Suppressor macrophage treated with lipopolysaccharide for 1 hour (primary cell): ENCODE data around the gene CNKSR2.
"Not testable (repeated sequence)": the region's sequence is repeated elsewhere in the genome, so short reads cannot be mapped to it uniquely, and the experiment has no call there.

ENCODE experiments used
- DNase-seq, 3 donors: peaks; one replicate each; pipeline ENCODE4 v3.0.0-alpha.2; 2020 to 2022

The CNKSR2 gene

DNA sequence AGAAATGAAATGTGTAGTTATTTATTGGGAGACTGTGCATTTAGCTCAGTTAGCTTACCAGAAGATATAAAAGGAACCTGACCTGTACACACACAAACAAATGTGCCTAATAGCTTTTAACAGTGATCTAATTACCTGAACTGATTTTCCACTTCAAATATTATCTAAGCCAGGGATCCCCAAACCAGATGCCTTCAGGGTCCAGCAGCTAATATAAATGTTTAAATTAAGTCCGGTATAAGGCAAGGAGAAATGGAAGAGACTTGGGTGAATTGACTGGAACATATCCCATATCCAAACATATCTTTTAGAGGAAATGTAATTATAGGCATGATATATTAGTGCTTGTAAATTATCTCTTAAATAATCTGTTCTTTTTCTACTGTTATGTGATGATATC is 66.7 kb downstream of the CNKSR2 start:
- DNase-seq, result no peak

GRCh38 chrX:21457718-21458117 is 83.5 kb downstream of the CNKSR2 start:
- DNase-seq, result no peak

DNA sequence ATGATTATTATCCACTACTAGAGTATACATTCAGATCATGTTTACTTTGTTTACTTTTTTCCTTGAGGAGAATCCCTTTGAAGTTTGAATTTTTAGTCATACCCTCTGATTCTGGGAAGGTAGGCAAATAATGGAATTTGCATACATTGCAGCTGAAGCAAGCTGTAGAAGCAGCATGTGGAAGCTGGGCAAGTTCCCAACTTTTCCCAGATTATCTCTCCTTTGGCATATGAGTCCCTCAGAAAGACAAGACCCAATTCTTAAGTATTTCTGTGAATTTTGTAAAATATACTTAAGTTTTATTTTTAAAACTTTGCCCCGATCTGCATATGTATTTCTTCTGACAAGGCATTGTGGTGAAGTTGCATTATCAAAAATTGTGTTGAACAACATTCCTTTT is 94.9 kb downstream of the CNKSR2 start:
- no peak for DNase-seq

- no peak for DNase-seq
Observed at GRCh38 chrX:21476909-21477308, 102.7 kb downstream of the CNKSR2 start.

DNA sequence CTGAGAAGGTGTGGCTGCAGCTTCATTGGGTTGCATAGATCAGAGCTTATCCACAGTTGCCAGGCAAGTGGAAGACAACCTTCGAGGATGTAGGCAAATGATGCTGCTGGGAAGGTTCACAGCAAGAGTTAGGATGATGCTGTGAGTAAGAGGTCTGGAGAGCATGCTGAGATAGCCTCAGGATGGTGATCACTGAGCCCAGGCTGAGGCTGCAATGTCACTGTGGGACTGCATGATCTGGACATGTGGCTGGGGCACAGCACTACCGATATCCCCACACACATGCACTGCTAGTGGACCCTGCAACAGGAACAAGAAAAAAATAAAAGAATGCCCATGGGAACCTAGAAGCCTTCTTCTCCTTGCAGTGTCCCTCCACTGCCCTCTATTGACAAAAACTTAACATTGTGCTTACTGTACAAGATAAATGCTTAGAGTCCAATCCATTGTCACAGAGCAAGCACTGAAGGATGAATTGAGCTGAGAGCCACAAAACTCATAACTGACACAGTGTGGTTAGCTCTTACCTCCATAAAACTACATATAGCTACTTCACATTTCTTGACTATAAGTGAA is 105.6 kb downstream of the CNKSR2 start:
- DNase-seq, result peak; percentile 48 to 62 (median 57)

DNA sequence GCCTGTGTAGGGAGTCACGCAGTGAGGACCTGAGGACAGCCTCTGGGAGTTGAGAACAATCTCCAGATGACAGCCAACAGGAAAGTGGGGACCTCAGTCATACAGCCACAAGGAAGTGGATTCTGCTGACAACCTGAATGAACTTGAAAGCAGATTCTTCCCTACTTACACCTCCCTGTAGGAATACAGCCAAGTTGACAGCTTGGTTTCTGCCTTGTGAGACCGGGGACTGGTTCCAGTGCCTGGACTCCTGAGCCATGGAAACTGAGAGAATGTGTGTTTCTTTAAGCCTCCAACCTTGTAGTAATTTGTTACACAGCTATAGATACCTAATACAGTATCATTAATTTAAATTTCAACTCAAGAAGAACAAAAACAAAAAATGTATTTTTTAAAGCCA is 107.5 kb downstream of the CNKSR2 start:
- no peak for DNase-seq

DNA sequence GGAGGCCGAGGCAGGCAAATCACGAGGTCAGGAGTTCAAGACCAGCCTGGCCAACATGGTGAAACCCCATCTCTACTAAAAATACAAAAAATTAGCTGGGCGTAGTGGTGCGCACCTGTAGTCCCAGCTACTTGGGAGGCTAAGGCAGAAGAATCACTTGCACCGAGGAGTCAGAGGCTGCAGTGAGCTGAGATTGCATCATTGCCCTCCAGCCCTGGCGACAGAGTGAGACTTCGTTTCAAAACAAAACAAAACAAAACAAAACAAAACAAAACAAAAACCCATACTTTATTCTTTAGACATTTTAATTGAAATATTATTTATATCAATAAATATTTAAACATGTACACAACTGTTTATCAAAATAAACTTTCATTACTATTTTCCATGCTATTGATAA is 109.8 kb downstream of the CNKSR2 start:
- not testable (repeated sequence) for DNase-seq

DNA sequence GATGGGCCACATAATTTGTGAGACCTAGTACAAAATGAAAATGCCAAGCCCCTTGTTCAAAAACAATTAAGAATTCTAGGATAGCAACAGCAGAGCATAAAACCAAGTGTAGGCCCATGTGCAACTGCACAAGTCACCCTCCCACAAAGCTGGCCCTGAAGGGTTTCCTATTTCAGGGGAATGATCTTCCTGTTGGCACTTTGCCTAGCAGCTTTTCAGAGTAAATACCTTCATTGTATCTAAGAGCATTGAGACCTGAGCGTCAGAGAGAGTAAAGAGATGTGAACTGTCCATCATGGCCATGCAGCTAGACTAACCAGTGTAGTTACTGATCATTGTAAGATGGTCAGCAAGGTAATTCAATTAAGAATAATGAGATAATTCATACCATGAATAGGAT is 113.6 kb downstream of the CNKSR2 start:
- DNase-seq, result no peak

DNA sequence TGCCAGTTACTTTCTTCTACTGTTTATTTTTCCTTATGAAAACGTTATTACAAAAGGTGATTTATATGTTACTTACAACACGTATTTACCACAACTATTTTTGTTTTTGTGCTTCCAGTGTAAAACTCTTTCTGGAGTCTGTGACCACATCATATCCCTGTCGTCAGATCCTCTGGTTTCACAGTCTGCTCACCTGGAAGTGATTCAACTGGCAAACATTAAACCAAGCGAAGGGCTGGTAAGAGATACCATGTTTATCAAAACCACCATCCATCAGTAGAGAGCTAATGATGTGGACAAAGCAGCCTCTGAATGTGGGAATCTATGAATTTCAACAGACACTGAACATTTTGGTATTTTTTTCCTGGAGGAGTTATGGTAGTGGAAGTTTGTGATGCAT is 116.1 kb downstream of the CNKSR2 start:
- DNase-seq, result no peak

DNA sequence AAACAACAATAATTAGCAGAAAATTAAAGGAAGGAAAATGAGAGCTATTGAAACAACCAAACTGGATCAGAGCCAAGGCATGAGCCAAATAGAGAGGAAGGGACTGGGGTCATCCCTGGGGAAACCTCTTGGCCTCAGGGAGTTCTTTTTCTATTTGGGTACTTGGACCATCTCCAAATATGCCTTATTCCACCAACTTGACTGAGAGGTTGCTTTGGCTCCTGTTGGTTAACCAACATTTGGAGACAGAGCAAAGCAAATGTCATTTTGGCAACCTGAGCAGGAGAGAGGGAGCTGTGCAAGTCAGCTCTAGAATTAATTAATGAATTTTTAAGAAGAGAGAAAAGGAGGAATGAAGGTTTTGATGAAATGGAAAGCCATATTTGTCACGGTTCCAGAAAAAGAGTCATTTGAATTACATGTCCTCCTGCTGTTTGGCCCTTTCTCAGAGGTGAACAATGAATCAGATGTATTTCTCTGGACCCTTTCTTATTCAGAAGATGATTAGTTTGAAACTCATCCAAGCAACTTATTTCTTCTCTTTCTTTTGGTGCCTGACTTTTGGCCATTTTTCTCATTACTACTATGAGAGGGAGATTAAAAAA is 119.1 kb downstream of the CNKSR2 start:
- DNase-seq, result no peak

DNA sequence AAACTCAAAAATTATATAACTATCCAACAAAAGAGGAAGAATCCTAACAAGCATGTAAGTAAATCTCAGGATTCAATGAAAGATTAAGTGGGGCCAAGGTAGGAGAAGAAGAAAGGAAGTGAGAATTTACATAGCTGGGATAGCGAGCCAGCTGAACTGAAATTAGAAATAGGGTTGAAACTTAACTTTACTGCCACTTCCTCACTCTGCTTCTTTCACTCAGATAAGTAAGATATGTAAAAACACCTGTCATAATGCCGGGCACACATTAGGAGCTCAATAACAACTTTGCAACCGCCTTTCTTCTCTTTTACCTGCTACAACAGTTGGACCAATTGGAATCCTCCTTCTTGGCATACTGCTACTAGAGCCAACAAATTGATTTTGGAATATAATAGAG is 129.4 kb downstream of the CNKSR2 start:
- DNase-seq, result no peak

DNA sequence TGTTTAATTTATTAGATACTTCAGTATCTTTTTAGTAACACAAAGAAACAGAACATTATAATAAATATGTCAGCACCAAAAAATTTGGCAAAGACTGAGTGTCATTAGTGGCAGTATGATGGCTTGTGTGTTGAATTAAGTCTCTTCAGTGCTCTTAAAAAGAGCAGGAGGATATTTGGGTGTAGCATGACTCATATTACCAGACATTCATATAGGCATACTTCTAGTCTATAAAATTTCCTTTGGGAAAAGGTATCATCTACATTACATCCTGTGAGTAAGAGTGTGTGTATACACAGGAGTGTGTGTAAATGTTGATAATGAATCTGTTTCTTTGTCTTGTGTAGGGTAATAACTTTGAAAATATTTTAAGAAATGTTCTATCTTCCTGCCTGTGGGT is 135.7 kb downstream of the CNKSR2 start:
- no peak for DNase-seq

DNA sequence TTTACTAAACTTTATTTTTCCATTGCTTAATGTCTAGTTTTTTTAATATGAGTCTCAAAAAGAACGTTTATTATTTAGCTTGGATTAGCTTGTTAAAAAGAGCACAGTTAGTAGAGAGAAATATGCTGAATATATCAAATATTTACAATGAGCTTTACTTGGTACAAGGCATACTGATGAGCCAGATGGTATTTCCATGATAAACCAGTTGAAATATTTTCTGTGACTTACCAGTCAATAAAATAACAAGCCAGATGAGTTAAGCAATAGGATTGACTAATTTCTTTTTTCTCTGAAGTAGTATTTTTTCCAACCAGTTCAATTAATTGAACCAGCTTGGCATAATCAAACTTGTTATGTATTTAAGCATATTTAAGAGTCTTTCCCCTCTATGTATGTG is 149.8 kb downstream of the CNKSR2 start:
- no peak for DNase-seq

GRCh38 chrX:21528076-21528475 is 153.9 kb downstream of the CNKSR2 start:
- DNase-seq, result no peak

DNA sequence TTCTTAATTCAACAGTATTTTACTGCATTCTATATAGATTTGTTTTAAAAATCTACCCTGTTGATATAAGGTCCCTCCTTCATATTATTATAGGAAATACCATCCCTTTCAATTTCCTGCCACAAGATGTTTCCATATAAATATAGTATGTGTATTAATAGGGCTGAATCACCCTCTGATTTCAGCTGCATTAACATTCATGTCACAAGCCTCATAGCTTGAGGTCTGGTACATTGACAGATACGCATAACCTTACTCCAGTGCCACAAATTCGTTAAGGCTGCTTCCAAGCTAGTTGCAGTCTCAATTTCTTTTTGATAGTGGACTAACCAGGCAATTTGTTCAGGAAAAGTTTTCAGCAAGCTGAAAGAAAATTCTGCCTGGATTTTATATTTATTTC is 155.6 kb downstream of the CNKSR2 start:
- no peak for DNase-seq

GRCh38 chrX:21544642-21545041 is 170.4 kb downstream of the CNKSR2 start:
- DNase-seq, result not testable (repeated sequence)

- DNase-seq, result no peak
Observed at GRCh38 chrX:21559417-21559816, 185.2 kb downstream of the CNKSR2 start.

DNA sequence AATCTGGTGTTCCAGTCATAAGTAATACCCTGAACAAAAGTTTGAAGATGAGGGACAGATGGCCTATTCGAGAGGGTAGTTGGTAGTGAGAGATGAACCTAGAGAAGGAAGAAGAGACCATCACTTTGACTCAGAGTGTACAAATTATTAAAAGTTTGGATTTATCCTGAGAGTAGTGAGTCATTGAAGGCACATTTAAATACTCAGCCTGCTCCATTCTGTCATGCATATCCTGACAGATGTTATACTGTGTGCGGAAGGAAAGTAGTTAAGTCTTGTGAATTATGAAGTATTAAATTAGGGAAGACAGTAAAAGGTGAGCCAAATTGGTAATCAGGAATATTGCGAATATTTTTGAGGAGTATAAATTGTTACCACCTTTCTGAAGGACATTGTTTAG is 190.8 kb downstream of the CNKSR2 start:
- no peak for DNase-seq

DNA sequence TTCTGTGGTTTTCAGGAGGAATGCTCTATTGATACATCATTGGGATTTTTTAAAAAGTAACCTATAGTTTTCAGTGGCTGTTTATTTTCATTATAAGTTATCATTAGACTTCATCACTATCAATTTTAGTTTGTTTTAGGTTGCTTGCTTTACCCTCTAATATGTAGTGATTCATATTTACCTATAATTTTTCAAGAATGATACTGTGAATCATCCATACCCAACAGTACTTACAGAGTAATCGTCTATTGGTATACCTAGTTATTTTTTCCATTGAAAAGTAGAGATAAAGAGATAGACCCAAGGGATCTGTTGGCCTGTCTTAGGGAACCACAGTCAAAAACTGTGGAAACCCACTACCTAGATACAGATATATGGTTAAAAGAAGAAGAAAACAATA is 200.6 kb downstream of the CNKSR2 start:
- no peak for DNase-seq

DNA sequence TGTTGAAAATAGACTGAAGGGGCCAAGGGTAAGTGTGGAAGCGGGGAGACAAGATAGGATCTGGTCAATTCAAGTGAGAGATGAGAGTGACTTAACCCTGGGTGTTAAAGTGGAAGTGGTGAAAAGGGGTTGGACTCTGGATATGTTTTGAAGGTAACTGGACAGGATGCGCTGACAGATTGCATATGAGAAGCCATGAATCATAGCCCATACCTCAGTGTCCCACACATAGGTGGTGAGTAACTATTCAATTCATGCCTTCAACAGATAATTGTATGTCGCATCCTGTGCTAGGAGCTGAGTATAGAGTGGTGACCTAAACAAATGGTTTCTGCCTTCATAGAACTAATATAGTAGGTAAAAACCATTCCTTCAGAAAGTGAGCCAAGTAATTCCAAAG is 207.3 kb downstream of the CNKSR2 start:
- no peak for DNase-seq

- DNase-seq, result no peak
Observed at GRCh38 chrX:21586001-21586400, 211.8 kb downstream of the CNKSR2 start.

- no peak for DNase-seq
Observed at GRCh38 chrX:21590012-21590776, 216.0 kb downstream of the CNKSR2 start.

DNA sequence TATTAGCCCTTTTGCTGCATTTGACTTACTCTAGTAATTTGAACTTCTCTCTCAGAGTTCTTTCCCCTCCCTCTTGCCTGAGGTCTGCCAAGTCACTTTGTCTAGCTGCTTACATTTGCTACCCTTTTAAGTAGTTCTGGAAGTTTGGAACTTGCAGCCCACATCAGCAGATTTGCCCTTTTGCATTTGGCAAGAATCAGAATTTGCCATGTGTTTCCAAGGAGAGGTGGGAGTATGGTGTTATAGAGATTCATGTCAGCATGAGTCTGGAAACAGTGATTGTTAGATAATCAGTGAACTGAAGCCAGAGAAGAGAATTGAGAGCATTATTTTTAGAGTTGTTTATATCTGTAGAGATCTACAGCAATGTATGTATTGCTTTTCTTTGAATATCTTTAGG is 231.8 kb downstream of the CNKSR2 start:
- DNase-seq, result no peak

- DNase-seq, result no peak
Observed at GRCh38 chrX:21610168-21610567, 235.9 kb downstream of the CNKSR2 start.

DNA sequence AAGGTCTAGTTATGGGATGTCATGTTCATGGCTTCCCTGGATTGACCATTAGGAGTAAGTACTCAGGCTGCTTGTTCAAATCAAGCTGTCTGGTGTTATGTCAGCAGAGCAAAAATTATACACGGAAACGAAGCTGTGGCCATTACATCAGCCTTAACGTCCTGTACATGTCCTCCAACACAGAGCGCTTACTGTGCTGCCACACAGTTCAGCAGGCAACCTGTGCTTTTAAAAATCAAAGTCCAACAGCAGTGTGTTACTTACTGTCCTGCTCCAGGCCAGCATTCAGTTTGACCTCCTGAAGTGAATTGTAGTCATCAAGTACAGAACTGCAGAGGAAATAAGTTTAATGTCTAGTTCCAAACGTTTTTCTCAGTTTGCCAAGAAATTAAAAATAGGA is 237.9 kb downstream of the CNKSR2 start:
- DNase-seq, result no peak
